ENCODE data around the gene TTC34.

Gene TTC34

GRCh38 chr1:2639607-2640521 is 161.6 kb downstream of the TTC34 start:
- peaks cover 9% of the 10 kb centered on the region for H3K36me3 Mint-ChIP-seq (ENCODE audit: insufficient read depth)
- H3K4me3 Mint-ChIP-seq: no peak overlapping the region
- DNase-seq (ENCODE audit: low spot score in 2 of 2) (no peak), ATAC-seq (replicated peaks; ENCODE audit: extremely low read depth, poor library complexity, severe bottlenecking) (no peak)
- H3K27ac Mint-ChIP-seq (ENCODE audit: low read depth): no peak overlapping the region
- H3K9me3 Mint-ChIP-seq: no peaks in the 10 kb centered on the region
- H3K27me3 Mint-ChIP-seq: no peaks in the 10 kb centered on the region
- H3K4me1 Mint-ChIP-seq: peaks cover 16% of the 10 kb centered on the region

DNA sequence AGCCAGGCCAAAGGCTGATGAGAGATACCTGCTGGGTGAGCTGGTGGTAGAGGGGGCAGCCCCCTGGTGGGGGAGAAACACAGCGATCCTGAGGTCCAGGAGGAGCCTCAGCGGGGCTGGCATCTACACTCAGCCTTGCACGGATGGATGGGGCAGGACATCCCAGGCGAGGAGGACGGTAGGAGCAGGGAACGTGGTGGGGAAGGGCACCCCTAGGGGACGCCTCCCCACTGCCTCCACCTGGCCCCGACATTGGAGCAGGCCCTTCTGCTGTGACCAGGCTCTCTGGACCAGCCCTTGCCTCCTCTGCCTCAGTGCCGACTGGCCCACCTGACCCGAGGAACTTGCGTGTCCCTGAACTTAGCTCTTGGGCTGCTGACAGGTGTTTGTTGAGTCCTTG is 162.3 kb downstream of the TTC34 start:
- no peak for DNase-seq (ENCODE audit: low spot score in 2 of 2)
- no peak for ATAC-seq (replicated peaks; ENCODE audit: extremely low read depth, poor library complexity, severe bottlenecking)
- H3K27ac Mint-ChIP-seq (ENCODE audit: low read depth): no peak overlapping the region
- H3K4me3 Mint-ChIP-seq: no peak overlapping the region
- H3K36me3 Mint-ChIP-seq (ENCODE audit: insufficient read depth): peaks cover 9% of the 10 kb centered on the region
- peaks cover 16% of the 10 kb centered on the region for H3K4me1 Mint-ChIP-seq
- no peaks in the 10 kb centered on the region for H3K27me3 Mint-ChIP-seq
- H3K9me3 Mint-ChIP-seq: no peaks in the 10 kb centered on the region

GRCh38 chr1:2638466-2639115 is 162.9 kb downstream of the TTC34 start:
- H3K4me3 Mint-ChIP-seq: no peak overlapping the region
- no peak for DNase-seq (ENCODE audit: low spot score in 2 of 2)
- peaks cover 8% of the 10 kb centered on the region for H3K36me3 Mint-ChIP-seq (ENCODE audit: insufficient read depth)
- H3K9me3 Mint-ChIP-seq: no peaks in the 10 kb centered on the region
- peaks cover 14% of the 10 kb centered on the region for H3K4me1 Mint-ChIP-seq
- H3K27ac Mint-ChIP-seq (ENCODE audit: low read depth): no peak overlapping the region
- ATAC-seq (replicated peaks; ENCODE audit: extremely low read depth, poor library complexity, severe bottlenecking): no peak
- H3K27me3 Mint-ChIP-seq: no peaks in the 10 kb centered on the region

GRCh38 chr1:2637442-2638145 is 163.9 kb downstream of the TTC34 start:
- DNase-seq (ENCODE audit: low spot score in 2 of 2) (no peak), ATAC-seq (replicated peaks; ENCODE audit: extremely low read depth, poor library complexity, severe bottlenecking) (no peak)
- peaks cover 6% of the 10 kb centered on the region for H3K36me3 Mint-ChIP-seq (ENCODE audit: insufficient read depth)
- H3K4me3 Mint-ChIP-seq: no peak overlapping the region
- H3K27ac Mint-ChIP-seq (ENCODE audit: low read depth): no peak overlapping the region
- H3K4me1 Mint-ChIP-seq: peaks cover 10% of the 10 kb centered on the region
- H3K9me3 Mint-ChIP-seq: no peaks in the 10 kb centered on the region
- peaks cover 2% of the 10 kb centered on the region for H3K27me3 Mint-ChIP-seq

- no peak overlapping the region for H3K27ac Mint-ChIP-seq (ENCODE audit: low read depth)
- no peaks in the 10 kb centered on the region for H3K9me3 Mint-ChIP-seq
- H3K36me3 Mint-ChIP-seq (ENCODE audit: insufficient read depth): peaks cover 3% of the 10 kb centered on the region
- no peak overlapping the region for H3K4me3 Mint-ChIP-seq
- peaks cover 10% of the 10 kb centered on the region for H3K27me3 Mint-ChIP-seq
- peaks cover 5% of the 10 kb centered on the region for H3K4me1 Mint-ChIP-seq
- DNase-seq (ENCODE audit: low spot score in 2 of 2): no peak
- ATAC-seq (replicated peaks; ENCODE audit: extremely low read depth, poor library complexity, severe bottlenecking): no peak
These were observed 164.8 kb downstream of the TTC34 start for GRCh38 chr1:2636733-2637132.

DNA sequence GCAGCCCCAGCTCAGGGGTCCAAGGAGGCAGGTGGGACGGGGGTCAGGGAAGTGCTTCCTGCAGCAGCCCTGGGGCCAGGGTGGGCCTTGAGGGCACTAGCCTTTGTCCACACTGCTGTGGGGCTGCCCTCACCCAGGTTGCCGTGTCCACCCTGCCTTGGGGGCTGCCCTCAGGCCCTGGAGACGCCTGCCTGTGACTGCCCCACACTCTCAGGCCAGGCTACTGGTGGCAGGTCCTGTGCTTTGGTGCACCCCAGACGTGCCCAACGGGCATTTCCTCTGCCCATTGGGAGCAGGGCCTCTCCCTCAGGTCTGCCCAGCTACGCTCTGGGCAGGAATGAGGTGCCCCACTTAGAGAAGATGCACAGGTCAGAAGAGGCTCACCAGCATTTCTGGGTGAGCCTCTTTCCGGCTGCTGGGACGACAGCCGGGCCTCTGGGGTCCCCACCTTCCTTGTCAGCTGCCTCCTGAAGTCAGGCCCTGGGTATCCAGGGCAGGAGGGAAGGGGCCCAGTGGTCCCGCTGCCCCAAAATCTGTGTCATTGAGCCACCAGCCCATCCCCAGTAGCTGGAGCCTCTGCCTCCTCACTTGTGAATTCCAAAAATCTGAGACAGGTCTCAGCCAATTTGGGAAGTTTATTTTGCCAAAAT is 166.0 kb downstream of the TTC34 start:
- peaks cover 5% of the 10 kb centered on the region for H3K4me1 Mint-ChIP-seq
- H3K4me3 Mint-ChIP-seq: no peak overlapping the region
- DNase-seq (ENCODE audit: low spot score in 2 of 2) (no peak), ATAC-seq (replicated peaks; ENCODE audit: extremely low read depth, poor library complexity, severe bottlenecking) (no peak)
- peaks cover 15% of the 10 kb centered on the region for H3K27me3 Mint-ChIP-seq
- no peak overlapping the region for H3K27ac Mint-ChIP-seq (ENCODE audit: low read depth)
- no peaks in the 10 kb centered on the region for H3K9me3 Mint-ChIP-seq
- H3K36me3 Mint-ChIP-seq (ENCODE audit: insufficient read depth): peaks cover 3% of the 10 kb centered on the region

DNA sequence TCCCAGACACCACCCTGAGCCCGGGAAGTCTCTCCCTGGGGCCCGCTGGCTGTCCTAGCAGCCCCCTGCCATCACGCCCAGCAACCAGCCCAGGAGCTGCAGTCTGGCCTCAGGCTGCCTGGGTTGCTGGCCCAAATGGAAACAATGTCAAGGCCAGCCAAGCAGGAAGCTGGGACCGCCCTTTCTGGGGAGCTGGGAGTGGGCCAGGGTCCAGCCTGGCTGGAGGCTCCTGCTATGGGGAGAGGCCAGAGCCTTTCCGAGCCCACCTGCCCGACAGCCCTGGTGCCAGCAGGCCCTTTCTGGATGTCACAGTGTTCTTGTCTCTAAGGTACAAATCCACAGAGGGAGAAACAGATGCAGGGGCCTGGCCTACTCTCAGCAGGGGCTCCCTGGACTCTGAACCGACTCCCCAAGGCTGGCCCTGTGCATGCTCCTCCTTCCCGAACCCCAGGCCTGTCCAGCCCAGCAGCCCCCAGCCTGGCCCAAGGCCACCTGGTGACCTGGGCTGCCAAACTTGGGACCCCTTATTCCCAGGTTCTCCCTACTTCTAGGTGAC is 167.5 kb downstream of the TTC34 start:
- Mint-ChIP-seq H3K27ac (ENCODE audit: low read depth) (no peak overlapping the region), H3K36me3 (ENCODE audit: insufficient read depth) (no peaks in the 10 kb centered on the region), H3K4me1 (peaks cover 5% of the 10 kb centered on the region), H3K4me3 (no peak overlapping the region), H3K27me3 (peaks cover 15% of the 10 kb centered on the region), H3K9me3 (no peaks in the 10 kb centered on the region)
- no peak for DNase-seq (ENCODE audit: low spot score in 2 of 2)
- no peak for ATAC-seq (replicated peaks; ENCODE audit: extremely low read depth, poor library complexity, severe bottlenecking)

- no peak overlapping the region for H3K27ac Mint-ChIP-seq (ENCODE audit: low read depth)
- H3K4me3 Mint-ChIP-seq: no peak overlapping the region
- no peak for DNase-seq (ENCODE audit: low spot score in 2 of 2)
- ATAC-seq (replicated peaks; ENCODE audit: extremely low read depth, poor library complexity, severe bottlenecking): no peak
- H3K36me3 Mint-ChIP-seq (ENCODE audit: insufficient read depth): no peaks in the 10 kb centered on the region
- peaks cover 15% of the 10 kb centered on the region for H3K27me3 Mint-ChIP-seq
- H3K9me3 Mint-ChIP-seq: no peaks in the 10 kb centered on the region
- H3K4me1 Mint-ChIP-seq: peaks cover 5% of the 10 kb centered on the region
These were observed 168.0 kb downstream of the TTC34 start for GRCh38 chr1:2633366-2633935.

GRCh38 chr1:2632561-2633361 is 168.7 kb downstream of the TTC34 start, which contains the start of gene MMEL1:
MMEL1 (minus strand) TSS chr1:2633016; CDS start chr1:2629484, 3,532 bp downstream.
- H3K4me1 Mint-ChIP-seq: peaks cover 5% of the 10 kb centered on the region
- H3K4me3 Mint-ChIP-seq: no peak within 1 kb of the TSS
- H3K27me3 Mint-ChIP-seq: peaks cover 15% of the 10 kb centered on the region
- H3K9me3 Mint-ChIP-seq: no peaks in the 10 kb centered on the region
- H3K27ac Mint-ChIP-seq (ENCODE audit: low read depth): no peak within 1 kb of the TSS
- DNase-seq (ENCODE audit: low spot score in 2 of 2) (no peak), ATAC-seq (replicated peaks; ENCODE audit: extremely low read depth, poor library complexity, severe bottlenecking) (no peak)
- peaks cover 1% of the 10 kb centered on the region for H3K36me3 Mint-ChIP-seq (ENCODE audit: insufficient read depth)

DNA sequence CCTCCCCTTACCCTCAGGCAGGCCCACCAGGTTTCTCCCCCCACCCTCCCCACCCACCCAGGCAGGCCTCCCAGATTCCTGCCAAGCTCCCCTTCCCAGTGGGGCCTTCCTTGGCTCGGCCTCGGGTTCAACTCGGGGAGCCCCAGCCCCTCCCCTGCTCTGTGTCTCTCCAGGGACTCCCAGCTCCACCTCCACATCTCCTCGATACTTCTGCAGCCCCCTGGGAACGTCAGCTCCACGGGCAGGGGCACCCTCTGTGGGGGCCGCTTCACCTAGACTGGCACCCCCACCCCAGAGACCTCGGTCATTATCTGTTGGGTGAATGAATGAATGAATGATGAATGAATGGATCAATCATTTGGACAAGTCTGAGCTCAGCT is 169.5 kb downstream of the TTC34 start:
- no peaks in the 10 kb centered on the region for H3K9me3 Mint-ChIP-seq
- peaks cover 4% of the 10 kb centered on the region for H3K4me1 Mint-ChIP-seq
- H3K27ac Mint-ChIP-seq (ENCODE audit: low read depth): no peak overlapping the region
- H3K4me3 Mint-ChIP-seq: no peak overlapping the region
- peaks cover 1% of the 10 kb centered on the region for H3K36me3 Mint-ChIP-seq (ENCODE audit: insufficient read depth)
- H3K27me3 Mint-ChIP-seq: peaks cover 21% of the 10 kb centered on the region
- no peak for ATAC-seq (replicated peaks; ENCODE audit: extremely low read depth, poor library complexity, severe bottlenecking)
- no peak for DNase-seq (ENCODE audit: low spot score in 2 of 2)
